ENCODE results near the gene ZFX.
"Not testable (repeated sequence)": the region's sequence is repeated elsewhere in the genome, so short reads cannot be mapped to it uniquely, and the experiment has no call there.

ZFX gene

GRCh38 chrX:24153178-24153795 lies 3.8 kb downstream of the ZFX start:
- peak; percentile 11 for DNase-seq

- no peak for DNase-seq
Observed at GRCh38 chrX:24153796-24154189, 4.3 kb downstream of the ZFX start.

- DNase-seq = no peak
Observed at GRCh38 chrX:24154490-24155034, 5.0 kb downstream of the ZFX start.

- not testable (repeated sequence) for DNase-seq
Observed at GRCh38 chrX:24155747-24156146, 6.2 kb downstream of the ZFX start.

- no peak for DNase-seq
Observed at GRCh38 chrX:24156177-24156576, 6.6 kb downstream of the ZFX start.

DNA sequence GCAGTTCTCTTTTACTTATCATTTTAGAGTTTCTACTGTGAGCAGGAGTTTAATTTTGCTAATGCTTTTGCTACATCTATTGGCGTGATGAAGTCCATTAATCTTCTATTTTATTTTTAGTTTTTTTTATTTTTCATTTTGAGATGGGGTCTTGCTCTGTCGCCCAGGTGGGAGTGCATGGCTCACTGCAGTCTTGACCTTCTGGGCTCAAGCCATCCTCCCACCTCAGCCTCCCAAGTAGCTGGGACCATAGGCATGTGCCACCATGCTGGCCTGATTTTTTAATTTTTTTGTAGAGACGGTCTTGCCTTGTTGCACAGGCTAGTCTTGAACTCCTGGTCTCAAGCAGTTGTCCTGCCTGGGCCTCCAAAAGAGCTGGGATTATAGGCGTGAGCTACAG lies 9.4 kb downstream of the ZFX start:
- no peak for DNase-seq

DNA sequence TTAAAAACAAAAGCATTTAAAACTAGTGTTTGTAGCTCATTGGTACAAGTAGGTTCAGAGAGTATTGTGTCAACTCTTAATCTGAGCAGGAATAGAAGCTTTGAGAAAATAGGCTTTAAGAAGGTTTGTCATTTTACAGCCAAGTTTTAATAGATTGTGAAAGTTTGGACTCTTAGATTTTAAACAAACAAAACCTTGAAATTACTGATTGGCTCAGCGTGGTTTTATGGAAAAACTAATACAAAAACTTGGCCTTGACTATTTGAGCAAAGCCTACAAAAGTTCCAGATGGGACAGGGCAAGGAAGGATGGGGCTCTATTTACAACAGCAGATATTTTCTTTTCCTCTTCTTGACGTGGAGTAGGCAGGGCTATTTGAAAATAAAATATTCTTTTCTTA lies 16.5 kb downstream of the ZFX start:
- no peak for DNase-seq

GRCh38 chrX:24167719-24168472 lies 18.4 kb downstream of the ZFX start:
- DNase-seq = no peak

DNA sequence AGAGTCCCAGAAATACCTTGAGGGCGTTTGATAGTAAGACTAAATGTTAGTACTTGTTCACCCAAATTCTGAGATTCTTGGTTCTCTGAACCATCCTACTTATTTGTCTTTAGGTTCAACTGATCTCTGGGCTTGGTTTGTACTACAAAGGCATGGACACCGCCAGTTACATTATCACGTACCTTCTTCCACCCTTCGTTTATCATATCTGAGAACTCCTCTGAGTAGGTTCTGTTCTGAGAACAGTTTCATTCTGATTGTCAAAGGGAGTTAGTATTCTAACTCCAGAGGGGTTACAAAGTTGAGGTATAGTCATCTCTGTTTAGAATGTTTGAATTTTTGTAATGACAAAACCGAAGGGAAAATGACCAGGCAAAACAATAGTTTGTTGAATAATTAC lies 19.3 kb downstream of the ZFX start:
- no peak for DNase-seq

- DNase-seq = no peak
Observed at GRCh38 chrX:24169211-24169610, 19.7 kb downstream of the ZFX start.

GRCh38 chrX:24173115-24173847 lies 23.8 kb downstream of the ZFX start:
- DNase-seq = no peak

GRCh38 chrX:24175276-24175675 lies 25.7 kb downstream of the ZFX start:
- DNase-seq = no peak

DNA sequence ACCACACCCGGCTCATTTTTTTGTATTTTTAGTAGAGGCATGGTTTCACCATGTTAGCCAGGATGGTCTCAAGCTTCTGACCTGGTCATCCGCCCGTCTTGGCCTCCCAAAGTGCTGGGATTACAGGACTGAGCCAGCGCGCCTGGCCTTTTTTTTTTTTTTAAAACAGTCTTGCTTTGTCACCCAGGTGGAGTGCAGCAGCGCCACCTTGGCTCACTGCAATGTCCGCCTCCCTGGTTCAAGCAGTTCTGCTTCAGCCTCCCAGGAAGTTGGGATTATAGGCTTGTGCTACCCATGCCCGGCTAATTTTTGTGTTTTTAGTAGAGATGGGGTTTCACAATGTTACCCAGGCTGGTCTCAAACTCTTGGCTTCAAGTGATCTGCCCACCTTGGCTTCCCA lies 28.9 kb downstream of the ZFX start:
- DNase-seq = no peak

DNA sequence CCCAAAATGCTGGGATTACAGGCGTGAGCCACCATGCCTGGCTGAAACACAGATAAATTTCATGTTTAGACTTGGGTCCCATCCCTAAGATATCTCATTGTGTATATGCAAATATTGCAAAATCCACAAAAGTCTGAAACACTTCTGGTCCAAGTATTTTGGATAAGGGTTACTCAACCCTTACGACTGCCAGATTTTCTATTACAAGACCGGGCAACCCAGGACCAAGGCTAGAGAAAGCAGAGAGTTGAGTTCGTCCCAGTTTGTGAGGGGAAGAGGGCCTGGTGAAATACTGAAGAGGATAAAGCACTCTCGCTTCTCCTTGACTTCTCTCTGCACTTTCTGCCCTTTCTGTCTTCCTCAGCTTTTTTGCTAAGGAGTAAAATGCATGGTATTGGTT lies 34.5 kb downstream of the ZFX start:
- no peak for DNase-seq

- DNase-seq = no peak
Observed at GRCh38 chrX:24186483-24186882, 37.0 kb downstream of the ZFX start.

DNA sequence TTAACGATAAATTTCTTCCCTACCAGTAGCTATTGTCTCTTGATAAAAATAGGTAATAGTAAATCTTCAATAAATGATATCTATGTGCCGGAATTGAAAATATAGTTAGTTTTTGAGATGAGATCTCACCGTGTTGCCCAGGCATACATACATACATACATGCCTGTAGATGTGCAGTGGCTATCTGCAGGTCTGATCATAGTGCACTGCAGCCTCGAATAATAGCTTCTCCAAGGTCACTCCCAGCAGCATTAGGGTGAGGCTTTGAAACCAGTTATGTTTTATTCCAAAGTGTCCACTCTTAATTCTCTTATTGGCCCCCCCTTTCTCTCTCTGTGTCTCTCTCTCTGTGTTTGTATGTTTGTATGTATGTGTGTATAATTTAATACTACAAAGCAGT lies 37.5 kb downstream of the ZFX start:
- no peak for DNase-seq

GRCh38 chrX:24189490-24189889 lies 40.0 kb downstream of the ZFX start:
- no peak for DNase-seq

DNA sequence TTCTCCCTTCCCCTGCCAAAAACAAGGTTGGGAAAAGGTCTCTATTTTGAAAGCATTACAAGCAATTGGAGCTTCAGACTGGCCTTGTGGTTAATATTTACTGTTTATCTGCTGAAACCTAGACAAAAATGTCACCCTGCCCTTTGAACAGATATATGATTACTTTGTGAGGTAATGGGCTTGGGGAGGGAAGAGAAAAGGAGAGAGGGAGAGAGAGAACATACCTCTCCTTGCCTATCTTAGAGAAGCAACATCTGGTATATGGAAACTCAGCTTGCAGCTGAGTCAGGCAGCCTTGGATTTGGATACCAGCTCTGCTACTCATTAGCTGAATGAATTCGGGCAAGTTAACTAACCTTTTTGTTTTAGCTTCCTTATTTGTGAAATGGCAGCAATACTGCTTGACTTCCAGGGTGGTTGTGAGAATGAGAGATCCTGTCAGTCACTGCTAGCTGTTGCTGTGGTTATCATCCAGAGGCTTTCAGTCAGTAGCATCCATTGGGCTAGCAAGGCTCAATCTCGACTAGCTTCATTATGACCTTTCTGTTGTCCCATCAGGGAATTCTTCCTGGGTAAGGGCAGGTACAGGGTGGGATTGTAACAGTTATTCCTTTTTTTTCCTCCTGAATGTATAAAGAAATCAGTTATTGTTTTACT lies 41.1 kb downstream of the ZFX start:
- DNase-seq = no peak

DNA sequence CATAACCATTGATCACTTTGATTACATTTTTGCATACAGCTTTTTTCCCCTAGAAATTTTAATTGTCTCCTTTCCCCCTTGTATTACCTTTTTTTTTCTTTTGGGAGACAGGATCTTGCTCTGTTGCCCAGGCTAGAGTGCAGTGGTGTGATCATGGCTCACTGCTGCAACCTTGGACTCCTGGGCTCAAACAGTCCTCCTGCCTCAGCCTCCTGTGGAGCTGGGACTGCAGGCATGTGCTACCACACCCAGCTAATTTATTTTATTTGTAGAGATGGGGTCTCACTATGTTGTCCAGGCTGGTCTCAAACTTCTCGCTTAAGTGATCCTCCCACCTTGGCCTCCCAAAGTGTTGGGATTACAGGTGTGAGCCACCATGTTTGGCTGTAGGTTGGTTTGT lies 47.0 kb downstream of the ZFX start:
- DNase-seq = no peak

- no peak for DNase-seq
Observed at GRCh38 chrX:24198101-24198500, 48.6 kb downstream of the ZFX start.

DNA sequence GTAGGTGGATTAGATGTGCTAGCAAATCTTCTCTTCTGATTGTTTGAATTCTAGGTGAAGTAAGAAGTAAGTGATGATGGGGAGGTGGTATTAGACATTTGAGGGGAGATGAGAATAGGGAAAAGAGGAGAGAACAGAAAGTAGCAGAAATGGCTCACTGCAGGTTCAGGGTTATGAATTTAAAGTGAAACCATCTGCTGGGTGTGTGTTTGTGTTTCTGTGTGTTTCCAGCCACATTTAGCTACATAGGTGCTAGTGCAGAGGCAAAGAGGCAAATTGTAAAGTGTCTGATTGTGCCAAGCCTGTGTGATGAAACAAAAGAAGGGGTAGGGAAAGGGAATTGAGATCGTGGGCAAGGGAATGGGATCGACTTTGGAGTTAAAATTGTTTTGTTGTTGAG lies 50.6 kb downstream of the ZFX start:
- DNase-seq = no peak

- no peak for DNase-seq
Observed at GRCh38 chrX:24201216-24201615, 51.7 kb downstream of the ZFX start.

GRCh38 chrX:24202465-24203031 lies 53.0 kb downstream of the ZFX start:
- no peak for DNase-seq

Data from NCI-H1436 (cell line).